ENCODE data around the gene UHMK1. TPM values are rescaled to one million over a fixed set of nuclear protein-coding genes. Genes with fewer than 3 reads are reported as not detected.

The UHMK1 gene
- total RNA-seq, 2 donors from 2014 or later: 19.2 to 26.0 TPM

GRCh38 chr1:162549001-162549400 lies 51.4 kb downstream of the UHMK1 start:
- H3K4me1 Mint-ChIP-seq: no peaks in the 10 kb centered on the region

DNA sequence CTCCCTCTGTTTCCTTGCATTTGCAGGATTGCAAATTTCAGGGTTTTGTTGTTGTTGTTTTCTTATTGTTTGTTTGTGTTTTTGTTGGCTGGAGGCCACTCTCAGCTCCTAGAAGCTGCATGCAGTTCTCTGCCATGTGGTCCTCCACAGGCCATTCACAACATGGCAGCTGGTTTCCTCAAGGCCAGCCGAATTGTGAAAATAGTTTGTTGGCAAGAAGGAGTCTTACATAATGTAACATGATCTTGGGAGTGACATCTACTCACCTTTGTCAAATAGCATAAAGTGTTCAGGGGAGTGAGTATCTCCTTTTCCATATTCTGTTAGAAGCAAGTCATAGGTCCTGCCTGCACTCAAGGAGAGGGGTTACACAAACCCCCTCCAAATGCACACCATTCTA lies 53.3 kb downstream of the UHMK1 start:
- no peak overlapping the region for H3K27ac ChIP-seq (ENCODE audit: low read depth, low read length)
- no peaks in the 10 kb centered on the region for H3K4me1 ChIP-seq (ENCODE audit: control insufficient read depth, insufficient read depth, low read length)
- WGBS, 2 experiments (ENCODE audit: insufficient coverage in 1 of 2, insufficient read length in 1 of 2): 94% methylated on average over 1 of the region's 1 CpG; no CpG with 5 or more reads in 1 of the 2 experiments
- H3K36me3 ChIP-seq (ENCODE audit: control insufficient read depth, insufficient read depth, low read length): no peaks in the 10 kb centered on the region
- Mint-ChIP-seq H3K27me3 (ENCODE audit: insufficient read depth) (no peaks in the 10 kb centered on the region), H3K27ac (no peak overlapping the region), H3K4me3 (no peak overlapping the region), H3K4me1 (no peaks in the 10 kb centered on the region), H3K36me3 (ENCODE audit: low read depth) (no peaks in the 10 kb centered on the region), H3K9me3 (no peaks in the 10 kb centered on the region)
- H3K4me3 ChIP-seq (ENCODE audit: low read length): no peak overlapping the region
- TF ChIP-seq, protein P1, sequence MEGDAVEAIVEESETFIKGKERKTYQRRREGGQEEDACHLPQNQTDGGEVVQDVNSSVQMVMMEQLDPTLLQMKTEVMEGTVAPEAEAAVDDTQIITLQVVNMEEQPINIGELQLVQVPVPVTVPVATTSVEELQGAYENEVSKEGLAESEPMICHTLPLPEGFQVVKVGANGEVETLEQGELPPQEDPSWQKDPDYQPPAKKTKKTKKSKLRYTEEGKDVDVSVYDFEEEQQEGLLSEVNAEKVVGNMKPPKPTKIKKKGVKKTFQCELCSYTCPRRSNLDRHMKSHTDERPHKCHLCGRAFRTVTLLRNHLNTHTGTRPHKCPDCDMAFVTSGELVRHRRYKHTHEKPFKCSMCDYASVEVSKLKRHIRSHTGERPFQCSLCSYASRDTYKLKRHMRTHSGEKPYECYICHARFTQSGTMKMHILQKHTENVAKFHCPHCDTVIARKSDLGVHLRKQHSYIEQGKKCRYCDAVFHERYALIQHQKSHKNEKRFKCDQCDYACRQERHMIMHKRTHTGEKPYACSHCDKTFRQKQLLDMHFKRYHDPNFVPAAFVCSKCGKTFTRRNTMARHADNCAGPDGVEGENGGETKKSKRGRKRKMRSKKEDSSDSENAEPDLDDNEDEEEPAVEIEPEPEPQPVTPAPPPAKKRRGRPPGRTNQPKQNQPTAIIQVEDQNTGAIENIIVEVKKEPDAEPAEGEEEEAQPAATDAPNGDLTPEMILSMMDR (conservative IDR thresholded peaks at IDR 0.05): no peak
- DNase-seq: no peak
- no peaks in the 10 kb centered on the region for H3K9me3 ChIP-seq (ENCODE audit: control insufficient read depth, low read length)
- no peaks in the 10 kb centered on the region for H3K27me3 ChIP-seq (ENCODE audit: control insufficient read depth, insufficient read depth, low read length, poor library complexity, severe bottlenecking)
- H3K9ac ChIP-seq (ENCODE audit: extremely low read depth, low read length, poor library complexity, severe bottlenecking): no peak overlapping the region

More at GRCh38 chr1:162549001-162549400, 51.4 kb downstream of the UHMK1 start:
- H3K27ac ChIP-seq (ENCODE audit: low read depth, low read length): no peak overlapping the region
- no peaks in the 10 kb centered on the region for H3K36me3 ChIP-seq (ENCODE audit: control insufficient read depth, insufficient read depth, low read length)
- H3K4me1 ChIP-seq (ENCODE audit: control insufficient read depth, insufficient read depth, low read length): no peaks in the 10 kb centered on the region
- WGBS, 2 experiments (ENCODE audit: insufficient coverage in 1 of 2, insufficient read length in 1 of 2): 82 to 95% methylated on average over 2 of the region's 2 CpGs
- Mint-ChIP-seq H3K36me3 (ENCODE audit: low read depth) (no peaks in the 10 kb centered on the region), H3K27ac (no peak overlapping the region), H3K9me3 (peaks cover 3% of the 10 kb centered on the region), H3K4me3 (no peak overlapping the region), H3K27me3 (ENCODE audit: insufficient read depth) (no peaks in the 10 kb centered on the region)
- no peak for DNase-seq
- no peaks in the 10 kb centered on the region for H3K27me3 ChIP-seq (ENCODE audit: control insufficient read depth, insufficient read depth, low read length, poor library complexity, severe bottlenecking)
- no peaks in the 10 kb centered on the region for H3K9me3 ChIP-seq (ENCODE audit: control insufficient read depth, low read length)
- H3K9ac ChIP-seq (ENCODE audit: extremely low read depth, low read length, poor library complexity, severe bottlenecking): no peak overlapping the region
- H3K4me3 ChIP-seq (ENCODE audit: low read length): no peak overlapping the region
- TF ChIP-seq, protein P1 (conservative IDR thresholded peaks at IDR 0.05): no peak

GRCh38 chr1:162551969-162552683 lies 54.5 kb downstream of the UHMK1 start:
- Mint-ChIP-seq H3K9me3 (no peaks in the 10 kb centered on the region), H3K4me1 (no peaks in the 10 kb centered on the region), H3K27me3 (ENCODE audit: insufficient read depth) (no peaks in the 10 kb centered on the region), H3K36me3 (ENCODE audit: low read depth) (no peaks in the 10 kb centered on the region), H3K27ac (no peak overlapping the region), H3K4me3 (no peak overlapping the region)
- DNase-seq: no peak
- H3K27me3 ChIP-seq (ENCODE audit: control insufficient read depth, insufficient read depth, low read length, poor library complexity, severe bottlenecking): no peaks in the 10 kb centered on the region
- TF ChIP-seq, protein P1 (conservative IDR thresholded peaks at IDR 0.05): no peak
- no peaks in the 10 kb centered on the region for H3K9me3 ChIP-seq (ENCODE audit: control insufficient read depth, low read length)
- 91 to 100% methylated on average over 1 to 5 of the region's 7 CpGs for WGBS, 2 experiments (ENCODE audit: insufficient coverage in 1 of 2, insufficient read length in 1 of 2)
- H3K27ac ChIP-seq (ENCODE audit: low read depth, low read length): no peak overlapping the region
- H3K36me3 ChIP-seq (ENCODE audit: control insufficient read depth, insufficient read depth, low read length): no peaks in the 10 kb centered on the region
- H3K4me1 ChIP-seq (ENCODE audit: control insufficient read depth, insufficient read depth, low read length): no peaks in the 10 kb centered on the region
- H3K9ac ChIP-seq (ENCODE audit: extremely low read depth, low read length, poor library complexity, severe bottlenecking): no peak overlapping the region
- H3K4me3 ChIP-seq (ENCODE audit: low read length): no peak overlapping the region
